ENCODE data around the gene ARHGAP29.

The ARHGAP29 gene, protein sequence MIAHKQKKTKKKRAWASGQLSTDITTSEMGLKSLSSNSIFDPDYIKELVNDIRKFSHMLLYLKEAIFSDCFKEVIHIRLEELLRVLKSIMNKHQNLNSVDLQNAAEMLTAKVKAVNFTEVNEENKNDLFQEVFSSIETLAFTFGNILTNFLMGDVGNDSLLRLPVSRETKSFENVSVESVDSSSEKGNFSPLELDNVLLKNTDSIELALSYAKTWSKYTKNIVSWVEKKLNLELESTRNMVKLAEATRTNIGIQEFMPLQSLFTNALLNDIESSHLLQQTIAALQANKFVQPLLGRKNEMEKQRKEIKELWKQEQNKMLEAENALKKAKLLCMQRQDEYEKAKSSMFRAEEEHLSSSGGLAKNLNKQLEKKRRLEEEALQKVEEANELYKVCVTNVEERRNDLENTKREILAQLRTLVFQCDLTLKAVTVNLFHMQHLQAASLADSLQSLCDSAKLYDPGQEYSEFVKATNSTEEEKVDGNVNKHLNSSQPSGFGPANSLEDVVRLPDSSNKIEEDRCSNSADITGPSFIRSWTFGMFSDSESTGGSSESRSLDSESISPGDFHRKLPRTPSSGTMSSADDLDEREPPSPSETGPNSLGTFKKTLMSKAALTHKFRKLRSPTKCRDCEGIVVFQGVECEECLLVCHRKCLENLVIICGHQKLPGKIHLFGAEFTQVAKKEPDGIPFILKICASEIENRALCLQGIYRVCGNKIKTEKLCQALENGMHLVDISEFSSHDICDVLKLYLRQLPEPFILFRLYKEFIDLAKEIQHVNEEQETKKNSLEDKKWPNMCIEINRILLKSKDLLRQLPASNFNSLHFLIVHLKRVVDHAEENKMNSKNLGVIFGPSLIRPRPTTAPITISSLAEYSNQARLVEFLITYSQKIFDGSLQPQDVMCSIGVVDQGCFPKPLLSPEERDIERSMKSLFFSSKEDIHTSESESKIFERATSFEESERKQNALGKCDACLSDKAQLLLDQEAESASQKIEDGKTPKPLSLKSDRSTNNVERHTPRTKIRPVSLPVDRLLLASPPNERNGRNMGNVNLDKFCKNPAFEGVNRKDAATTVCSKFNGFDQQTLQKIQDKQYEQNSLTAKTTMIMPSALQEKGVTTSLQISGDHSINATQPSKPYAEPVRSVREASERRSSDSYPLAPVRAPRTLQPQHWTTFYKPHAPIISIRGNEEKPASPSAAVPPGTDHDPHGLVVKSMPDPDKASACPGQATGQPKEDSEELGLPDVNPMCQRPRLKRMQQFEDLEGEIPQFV

DNA sequence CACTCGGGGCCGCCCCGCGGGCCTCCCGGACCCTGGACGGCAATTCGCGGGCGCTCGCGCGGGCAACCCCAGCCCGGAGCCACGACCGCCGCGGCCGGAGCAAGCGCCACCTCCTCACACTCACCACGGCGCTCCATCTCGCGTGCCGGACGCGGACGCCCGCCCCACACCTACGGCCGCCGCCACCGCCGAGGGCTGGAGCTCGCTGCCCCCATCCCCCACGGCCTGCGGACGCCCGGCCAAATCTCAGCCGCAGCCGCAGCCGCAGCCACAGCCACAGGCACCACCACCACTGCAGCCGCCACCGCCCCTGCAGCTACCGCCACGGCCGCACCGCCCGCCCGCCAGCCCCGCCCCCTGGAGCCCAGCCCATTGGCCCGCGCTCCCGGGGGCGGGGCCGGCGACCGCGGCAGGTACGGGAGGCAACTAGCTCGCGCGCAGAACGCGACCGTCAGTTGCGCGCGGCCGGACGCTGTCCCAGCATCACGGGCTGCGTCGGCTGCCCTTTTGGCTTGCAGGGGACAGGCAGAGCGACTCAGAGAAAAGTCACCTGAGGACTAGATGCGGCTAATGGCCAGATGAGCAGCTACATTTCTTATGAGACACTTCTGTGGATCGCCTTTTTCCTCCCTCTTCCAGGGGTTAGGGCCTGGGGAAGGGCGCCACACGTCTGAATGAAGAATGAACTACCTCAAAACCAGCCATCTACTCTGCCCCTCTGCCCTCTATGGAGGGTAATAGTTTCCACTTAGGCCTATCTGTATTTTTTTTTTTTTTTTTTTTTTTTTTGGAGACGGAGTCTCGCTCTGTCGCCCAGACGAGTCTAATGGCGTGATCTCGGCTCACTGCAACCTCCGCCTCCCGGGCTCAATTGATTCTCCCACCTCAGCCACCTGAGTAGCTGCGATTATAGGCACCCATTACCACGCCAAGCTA, at the start of gene ARHGAP29:
Gene ARHGAP29, minus strand, starts transcription at position 294 of the 936 bp plus-strand sequence. CDS start 5,973 bp downstream, outside the sequence.
- peak; percentile 74 for DNase-seq

DNA sequence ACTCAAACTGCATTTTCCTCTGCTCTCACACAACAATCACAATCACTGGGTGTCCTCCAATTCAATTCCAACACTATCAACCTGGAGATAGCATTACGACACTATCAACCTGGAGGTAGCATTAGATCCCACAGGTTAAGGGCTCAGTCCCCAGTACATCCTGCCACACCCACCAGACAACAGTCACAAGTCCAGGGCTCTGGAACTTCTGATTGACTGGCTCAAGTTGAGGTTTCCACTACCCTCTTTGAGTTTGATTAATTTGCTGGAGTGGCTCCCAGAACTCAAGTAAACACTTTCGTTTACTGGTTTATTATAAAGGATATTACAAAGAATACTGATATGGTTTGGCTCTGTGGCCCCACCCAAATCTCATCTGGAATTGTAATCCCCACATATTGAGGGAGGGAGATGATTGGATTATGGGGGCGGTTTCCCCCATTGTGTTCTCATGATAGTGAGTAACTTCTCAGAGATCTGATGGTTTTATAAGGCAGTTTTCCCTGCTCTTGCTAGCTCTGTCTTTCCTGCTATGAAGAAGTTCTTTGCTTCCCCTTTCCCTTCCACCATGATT, 49.6 kb upstream of the ARHGAP29 start:
- DNase-seq: no peak

DNA sequence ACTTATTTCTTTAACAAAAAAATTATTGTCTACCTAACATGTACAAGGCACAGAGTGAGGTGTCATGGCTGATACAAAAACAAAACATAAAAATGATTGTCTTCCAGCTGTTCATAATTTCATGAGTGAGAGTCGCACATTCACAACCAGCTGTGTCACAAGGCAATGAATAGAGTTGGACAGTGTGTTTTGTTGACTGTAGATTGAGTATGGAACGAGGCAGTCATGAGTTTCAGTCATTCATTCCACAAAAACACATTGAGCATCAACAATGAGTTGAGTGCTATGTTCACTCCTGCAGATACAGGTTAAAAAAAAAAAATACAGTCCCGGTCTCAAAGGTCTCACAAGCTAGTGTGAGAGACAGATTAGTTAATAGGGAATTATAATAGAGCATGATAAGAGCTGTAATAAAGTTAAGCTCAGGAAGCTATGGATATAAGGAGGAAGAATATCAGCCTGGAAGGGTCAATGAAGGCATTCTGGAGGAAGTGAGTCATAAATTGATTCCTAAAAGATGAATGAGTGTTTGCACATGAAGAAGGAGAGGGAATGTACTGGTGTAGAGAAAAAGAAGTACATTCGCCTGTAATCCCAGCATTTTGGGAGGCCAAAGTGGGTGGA, 47.8 kb upstream of the ARHGAP29 start:
- no peak for DNase-seq

DNA sequence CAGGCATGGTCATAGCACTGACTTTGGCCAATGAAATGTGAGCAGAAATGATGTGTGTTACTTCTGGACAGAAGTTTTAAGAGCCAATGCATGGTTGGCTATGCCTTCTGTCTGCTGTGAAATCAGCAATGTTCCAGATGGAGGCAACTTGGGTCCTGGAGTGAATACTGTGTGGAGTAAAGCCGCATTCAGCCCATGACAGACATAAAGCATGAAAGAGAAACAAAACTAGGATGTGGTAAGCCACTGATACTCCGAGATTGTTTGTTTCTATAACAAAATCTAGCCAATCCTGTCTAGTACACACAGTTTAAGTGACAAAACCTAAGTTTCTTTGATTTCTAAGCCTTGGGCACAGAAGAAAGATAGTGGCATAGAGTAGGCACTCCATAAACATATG, 47.1 kb upstream of the ARHGAP29 start:
- no peak for DNase-seq

DNA sequence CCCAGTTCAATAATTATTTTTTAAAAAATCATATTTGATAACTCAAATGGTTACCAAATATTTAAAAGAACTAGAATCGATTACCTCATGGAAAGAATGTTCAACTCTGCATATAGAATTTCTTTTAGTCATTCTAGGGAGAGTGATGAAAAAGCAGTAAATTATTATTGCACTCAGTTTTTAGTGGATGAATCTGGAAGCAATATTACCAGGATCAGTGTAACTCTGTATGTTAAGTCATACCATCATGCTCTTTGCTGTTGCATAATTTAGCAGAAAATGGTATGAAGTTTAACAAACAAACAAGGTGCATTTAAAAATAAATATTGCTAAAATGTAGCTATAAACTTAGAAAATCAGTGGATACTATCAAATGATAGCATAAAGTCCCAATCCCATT, 46.1 kb upstream of the ARHGAP29 start:
- no peak for DNase-seq

DNA sequence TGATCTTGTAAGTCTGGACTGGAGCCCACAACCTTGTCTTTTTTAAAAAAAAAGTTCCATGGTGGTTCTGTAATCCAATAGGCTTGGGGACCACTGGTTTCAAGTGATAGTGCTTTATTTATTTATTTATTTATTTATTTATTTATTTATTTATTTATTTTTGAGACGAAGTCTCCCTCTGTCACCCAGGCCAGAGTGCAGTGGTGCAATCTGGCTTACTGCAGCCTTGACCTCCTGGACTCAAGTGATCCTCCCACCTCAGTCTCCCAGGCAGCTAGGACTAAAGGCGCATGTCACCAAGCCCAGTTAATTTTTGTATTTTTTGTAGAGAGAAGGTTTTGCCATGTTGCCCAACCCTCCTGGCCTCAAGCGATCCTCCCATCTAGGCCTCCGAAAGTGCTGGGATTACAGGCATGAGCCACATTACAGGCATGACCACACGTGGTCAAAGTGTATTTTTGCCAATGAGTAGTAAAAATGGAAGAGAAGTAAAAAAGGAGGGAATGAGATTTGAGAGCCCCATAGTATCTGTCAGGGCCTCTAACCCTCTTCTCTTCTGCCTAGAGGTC, 44.8 kb upstream of the ARHGAP29 start:
- DNase-seq: no peak

DNA sequence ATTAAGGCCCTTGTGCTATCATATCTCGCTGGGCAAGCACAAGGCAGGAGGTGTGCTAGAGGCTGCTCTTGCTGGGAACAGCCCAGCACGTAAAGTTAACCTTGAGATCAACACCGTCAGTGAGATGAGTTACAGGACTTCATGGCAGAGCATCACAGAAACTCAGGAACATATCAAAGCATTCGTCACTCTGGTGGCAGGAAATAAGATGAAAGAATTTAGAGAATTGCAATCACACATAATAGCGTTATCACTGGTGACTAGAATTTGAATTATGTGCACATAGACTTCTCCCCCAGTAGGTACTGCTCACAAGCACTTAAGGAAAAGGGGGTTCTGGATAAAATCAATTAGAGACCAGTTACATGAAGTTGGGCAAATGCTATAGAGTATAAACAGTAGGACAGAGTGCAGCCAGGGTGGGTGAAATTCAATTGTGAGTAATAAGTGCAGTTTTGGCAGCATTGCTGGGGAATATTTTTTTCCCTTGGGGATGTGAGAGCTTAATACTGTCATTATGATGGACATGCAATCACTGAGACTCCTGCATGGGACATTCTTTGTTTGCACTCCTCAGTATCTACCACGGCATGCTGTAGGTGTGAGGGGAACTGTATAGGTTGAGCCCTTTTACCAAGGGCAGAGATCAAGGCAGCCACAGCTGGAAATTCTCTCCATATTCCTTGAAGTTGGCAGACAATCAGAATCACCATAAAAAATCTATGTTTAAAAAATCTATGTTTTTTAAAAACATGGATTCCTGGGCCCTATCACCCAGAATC, 44.2 kb upstream of the ARHGAP29 start:
- DNase-seq: no peak

DNA sequence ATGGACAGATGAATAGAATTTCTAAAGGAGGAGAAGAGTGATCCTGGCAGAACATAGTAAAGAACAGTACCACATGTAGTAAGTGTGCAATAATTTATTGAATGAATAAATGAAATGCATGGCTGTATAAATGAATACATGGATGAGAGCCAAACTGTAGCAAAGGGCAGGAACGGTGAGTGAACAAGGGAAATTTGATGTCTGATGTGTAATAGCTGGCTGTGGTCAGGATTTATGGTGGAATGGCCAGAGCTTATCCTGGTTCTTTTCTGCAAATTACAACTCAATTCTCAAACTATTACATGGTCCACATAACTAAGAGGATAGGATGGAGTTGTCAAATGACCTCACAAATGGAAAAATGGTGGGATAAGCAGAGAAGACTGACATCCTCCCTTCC, 43.2 kb upstream of the ARHGAP29 start:
- no peak for DNase-seq

DNA sequence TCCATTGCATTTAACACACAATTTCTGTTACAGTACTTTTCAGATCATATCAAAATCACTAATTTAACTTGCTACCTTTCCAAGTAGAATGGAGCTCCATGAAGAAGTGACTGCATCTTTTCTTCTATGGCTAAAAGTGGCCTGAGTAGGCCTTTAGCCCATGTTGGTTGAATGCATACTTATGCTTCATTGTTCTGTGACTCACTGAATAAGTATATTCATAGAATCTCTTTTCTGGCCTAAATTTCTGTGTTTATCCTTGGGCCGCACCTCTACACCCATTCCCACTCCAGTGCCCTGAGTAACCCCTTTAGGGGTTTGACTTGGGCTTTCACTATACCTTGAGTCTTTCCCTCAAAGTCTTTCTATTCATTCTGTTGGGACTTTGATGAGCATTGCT, 42.1 kb upstream of the ARHGAP29 start:
- DNase-seq: no peak

DNA sequence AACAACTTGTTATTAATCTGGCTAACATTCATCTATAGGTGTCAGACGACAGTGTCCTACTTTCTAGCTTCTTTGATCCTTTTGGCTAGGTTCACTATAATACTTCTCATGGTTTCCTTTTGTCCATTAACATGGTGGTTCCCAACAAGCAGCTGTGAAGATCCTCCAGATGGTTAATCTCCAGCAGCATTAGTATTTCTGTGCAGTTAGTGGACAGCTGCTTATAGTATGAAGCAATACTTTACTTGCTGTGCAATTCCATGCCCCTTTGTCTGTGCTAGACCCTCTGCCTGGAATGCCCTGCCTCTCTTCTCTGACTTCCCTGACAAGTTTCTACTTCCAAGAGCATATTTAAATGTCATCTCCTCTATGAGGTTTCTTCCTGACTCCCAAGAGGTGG, 41.7 kb upstream of the ARHGAP29 start:
- no peak for DNase-seq

DNA sequence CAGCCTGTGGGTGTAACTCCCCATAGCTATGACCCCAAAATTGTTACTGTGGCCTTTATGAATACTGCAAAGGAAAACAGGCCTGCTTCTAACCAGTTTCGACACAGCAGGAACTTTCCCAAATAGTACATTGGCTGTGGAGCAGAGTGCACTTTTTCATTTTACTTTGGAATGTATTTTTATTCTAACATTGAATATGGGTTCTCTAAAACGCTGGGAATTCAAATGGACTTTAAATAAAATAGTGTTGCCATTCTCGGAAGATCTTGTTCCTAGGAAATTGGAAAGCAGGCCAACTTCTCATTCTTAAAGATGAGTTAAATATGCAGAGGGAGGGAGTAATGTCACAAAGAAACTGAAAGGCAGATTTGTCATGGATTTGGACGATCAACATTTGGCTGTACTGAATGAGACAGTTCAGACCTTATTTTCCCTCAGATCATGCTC, 39.6 kb upstream of the ARHGAP29 start:
- DNase-seq: no peak

DNA sequence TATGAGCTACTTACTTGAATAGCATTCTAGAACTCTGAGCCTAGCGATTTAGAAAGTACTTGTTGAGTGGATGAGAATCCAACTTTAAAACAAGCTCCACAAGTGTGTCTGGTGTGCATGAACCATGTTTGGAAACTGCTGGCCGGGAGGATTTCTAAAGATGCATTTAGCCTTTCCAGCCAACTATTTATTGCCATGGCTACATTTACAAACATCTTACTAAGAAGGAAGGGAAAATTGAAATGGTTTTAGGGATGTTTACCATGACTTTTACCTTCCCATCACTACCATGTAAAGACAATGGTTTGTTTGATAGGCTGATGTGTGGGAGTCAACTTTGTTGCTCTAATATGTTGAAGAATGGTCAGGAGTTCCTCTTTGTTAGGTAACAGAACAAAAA, 37.7 kb upstream of the ARHGAP29 start:
- no peak for DNase-seq

DNA sequence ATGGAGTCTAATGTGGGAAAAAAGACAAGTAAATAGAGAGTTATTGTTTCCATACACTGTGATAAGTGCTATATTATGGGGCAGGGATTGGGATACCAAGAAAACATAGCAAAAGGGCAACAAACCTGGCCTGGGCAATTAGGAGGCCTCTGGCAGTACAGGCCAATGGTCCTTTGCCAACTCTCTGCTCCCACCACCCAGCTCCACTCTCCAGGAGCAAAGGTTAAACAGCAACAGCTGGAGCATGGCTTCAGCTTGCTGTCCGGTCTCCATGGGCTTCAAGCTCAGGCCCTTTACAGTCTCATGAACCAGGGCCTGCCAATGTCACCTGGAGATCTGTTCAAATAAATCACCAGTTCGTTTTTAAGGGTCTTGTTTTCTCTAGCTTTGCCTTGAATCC, 37.2 kb upstream of the ARHGAP29 start:
- no peak for DNase-seq

DNA sequence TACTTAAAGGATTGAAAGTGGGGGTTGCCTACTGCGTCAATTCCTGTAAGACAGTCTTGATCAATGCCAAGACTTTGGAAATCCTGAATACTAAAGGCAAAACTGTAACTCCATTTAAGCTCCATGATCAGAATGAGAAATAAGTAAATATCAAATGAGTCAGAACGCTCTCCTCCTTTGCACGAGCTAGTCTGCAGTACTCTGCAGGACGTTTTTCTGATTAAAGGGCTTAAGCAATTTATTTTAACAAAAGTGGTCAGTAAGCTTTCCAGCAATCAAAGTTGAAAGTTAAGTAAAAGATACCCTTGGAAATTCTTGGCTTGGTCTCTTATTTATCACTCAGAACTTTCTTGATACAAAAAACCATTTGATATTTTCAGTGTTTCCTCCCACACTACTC, 35.7 kb upstream of the ARHGAP29 start:
- DNase-seq: no peak

DNA sequence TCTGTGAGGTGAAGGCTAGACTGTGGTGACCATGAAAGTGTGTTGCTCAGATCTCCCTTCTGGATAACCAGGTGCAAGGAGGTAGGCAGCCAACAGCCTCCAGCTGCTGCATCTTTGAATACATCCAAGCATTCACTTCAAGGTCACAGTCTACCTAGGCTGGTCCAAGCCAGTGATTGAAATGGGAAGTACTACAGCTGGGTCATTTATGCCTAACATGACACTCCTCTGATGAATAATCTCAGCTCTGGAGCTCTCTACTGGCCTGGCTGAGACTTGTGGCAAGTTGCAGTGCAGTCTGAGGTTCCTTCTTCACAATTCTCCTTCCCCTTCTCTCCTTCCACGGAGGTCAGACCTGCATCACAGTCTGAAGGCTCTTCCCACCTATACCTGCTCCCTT, 35.0 kb upstream of the ARHGAP29 start:
- no peak for DNase-seq

DNA sequence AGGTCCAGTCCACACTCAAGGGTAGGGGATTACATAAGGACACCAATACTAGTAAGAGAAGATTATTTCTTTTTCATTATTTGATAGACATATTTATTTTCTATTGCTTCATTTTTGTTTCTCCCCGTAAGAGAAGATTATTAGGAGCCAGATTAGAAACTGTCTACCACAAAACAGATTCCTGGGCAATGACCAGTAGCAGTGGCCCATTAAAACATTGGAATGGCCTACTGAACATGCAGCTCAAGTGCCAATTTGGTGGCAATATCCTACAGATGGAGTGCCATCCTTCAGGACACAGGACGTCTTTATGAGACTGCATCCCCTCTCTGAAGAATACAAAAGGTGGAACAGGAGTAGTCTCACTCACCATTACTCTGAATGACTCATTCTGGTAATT, 34.0 kb upstream of the ARHGAP29 start:
- no peak for DNase-seq

DNA sequence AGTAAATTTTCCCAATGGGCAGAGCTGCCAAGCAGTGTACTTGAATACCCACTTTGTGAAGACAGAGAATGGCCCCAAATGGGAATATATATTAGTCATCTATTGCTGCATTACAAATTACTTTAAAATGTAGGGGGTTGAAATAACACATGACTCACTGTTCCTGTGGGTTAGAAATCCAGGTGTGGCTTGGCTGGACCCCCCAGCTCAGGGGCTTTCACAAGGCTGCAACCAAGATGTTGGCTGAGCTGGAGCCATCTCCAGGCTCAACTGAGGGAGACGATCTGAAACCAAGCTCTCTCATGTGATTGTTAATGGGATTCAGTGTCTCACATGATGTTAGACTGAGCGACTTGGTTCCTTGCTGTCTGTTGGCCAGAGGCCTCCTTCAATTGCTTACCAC, 33.4 kb upstream of the ARHGAP29 start:
- peak; percentile 85 for DNase-seq

DNA sequence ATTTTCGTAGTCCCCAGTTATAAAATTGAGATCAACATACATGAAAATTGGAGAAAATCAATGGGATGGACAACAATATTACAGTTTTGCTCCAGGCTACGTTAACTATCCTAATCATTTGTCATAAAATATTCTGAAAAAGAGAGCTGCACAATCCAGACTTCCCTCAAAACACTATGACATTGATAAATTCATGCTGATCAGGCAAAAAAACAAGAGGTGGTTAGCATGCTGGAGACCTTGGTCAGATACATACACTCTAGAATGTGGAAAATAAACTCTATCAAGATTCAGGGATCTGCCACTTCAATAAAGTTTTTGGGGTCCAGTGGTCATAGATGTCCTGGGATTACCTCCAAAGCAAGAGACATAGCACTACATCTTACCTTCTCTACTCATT, 32.5 kb upstream of the ARHGAP29 start:
- DNase-seq: no peak

DNA sequence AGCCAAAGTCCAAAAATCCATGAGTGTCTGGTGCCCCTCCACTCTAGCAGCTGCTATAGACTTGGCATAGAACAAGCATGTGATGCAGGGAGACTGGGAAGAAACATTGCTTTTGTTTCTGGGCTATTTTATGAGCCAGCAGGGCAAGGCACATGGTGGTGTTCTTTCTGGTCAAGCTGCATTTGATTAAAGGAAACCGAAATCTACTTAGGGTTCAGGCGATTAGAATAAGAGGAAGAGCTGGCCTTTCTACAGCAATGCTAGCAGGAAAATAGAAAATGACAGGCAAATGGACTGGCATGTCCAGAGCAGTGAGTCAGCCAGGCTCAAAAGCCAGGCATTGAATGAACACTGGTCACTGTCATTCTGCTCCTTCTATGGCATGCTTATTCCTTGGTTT, 28.5 kb upstream of the ARHGAP29 start:
- no peak for DNase-seq

DNA sequence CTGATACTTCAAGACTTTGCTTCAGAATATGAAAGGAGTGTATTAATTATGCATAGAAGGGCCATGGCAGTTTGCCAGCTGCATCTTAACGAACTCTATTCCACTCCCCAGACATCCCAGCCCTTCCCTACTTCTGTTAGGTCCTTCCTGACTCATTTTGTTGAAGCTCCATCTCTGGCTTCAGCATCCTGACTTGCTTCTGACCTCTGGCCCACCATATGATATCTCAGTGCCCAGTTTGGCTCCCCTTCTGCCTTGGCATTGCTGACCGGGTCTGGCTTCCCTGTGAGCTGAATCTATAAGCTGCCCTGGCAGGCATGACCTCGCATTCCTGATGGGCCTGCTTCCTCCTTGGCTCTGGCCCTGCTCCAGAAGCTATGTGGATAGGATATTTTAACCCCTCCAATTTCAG, 27.6 kb upstream of the ARHGAP29 start:
- no peak for DNase-seq
